AG04450 (cell line): ENCODE data around the gene ADCY6. TPM values are rescaled to one million over a fixed set of nuclear protein-coding genes. Genes with fewer than 3 reads are reported as not detected.

Source experiments
- CTCF ChIA-PET: fragments of 300-600, 350-600 bp; formaldehyde crosslinking; extraction: SDS; loops from one replicate; lab custom pipeline; 2022; ENCODE audit warnings: antibody characterized with exemption, inconsistent platforms; lab: Charles Lee
- POLR2A ChIA-PET: fragments of 350-600 bp; formaldehyde crosslinking; extraction: SDS; loops from one replicate; lab custom pipeline; 2021; ENCODE audit warnings: antibody characterized with exemption, inconsistent platforms; lab: Yijun Ruan, JAX
- DNase-seq: peaks from one replicate; pipeline ENCODE4 v3.0.0-alpha.2; 2011; ENCODE audit warnings: low read depth, low spot score
- H3K27ac ChIP-seq: one replicate; pipeline ENCODE4 v1.5.1; 2012; ENCODE audit warnings: low read depth, low read length, control low read depth
- H3K27me3 ChIP-seq: one replicate; pipeline ENCODE4 v1.6.0; 2012; ENCODE audit warnings: low read length; ENCODE audit not compliant: control insufficient read depth, insufficient read depth
- H3K4me3 ChIP-seq: 2 replicates; pipeline ENCODE4 v1.5.1; 2011; ENCODE audit warnings: mild to moderate bottlenecking, low read depth, low read length, control low read depth
- H3K9me3 ChIP-seq: 2 replicates; pipeline ENCODE4 v1.5.1; 2012; ENCODE audit warnings: low read length; ENCODE audit not compliant: control insufficient read depth, insufficient read depth
- polyA plus RNA-seq: library from polyadenylated mRNA; depleted of rRNA; stranded (reverse); fragments of >200 nt; gene quantifications from 2 replicates; pipeline ENCODE4 v1.2.3, GENCODE V29; 2011
- TF ChIP-seq, protein P1 (sequence below): IDR thresholded peaks from 2 replicates; pipeline ENCODE4 v1.5.1; 2011; ENCODE audit warnings: low read depth, low read length, control low read depth, inconsistent platforms

Gene ADCY6
- polyA plus RNA-seq, 1 experiment = 26.7 TPM

DNA sequence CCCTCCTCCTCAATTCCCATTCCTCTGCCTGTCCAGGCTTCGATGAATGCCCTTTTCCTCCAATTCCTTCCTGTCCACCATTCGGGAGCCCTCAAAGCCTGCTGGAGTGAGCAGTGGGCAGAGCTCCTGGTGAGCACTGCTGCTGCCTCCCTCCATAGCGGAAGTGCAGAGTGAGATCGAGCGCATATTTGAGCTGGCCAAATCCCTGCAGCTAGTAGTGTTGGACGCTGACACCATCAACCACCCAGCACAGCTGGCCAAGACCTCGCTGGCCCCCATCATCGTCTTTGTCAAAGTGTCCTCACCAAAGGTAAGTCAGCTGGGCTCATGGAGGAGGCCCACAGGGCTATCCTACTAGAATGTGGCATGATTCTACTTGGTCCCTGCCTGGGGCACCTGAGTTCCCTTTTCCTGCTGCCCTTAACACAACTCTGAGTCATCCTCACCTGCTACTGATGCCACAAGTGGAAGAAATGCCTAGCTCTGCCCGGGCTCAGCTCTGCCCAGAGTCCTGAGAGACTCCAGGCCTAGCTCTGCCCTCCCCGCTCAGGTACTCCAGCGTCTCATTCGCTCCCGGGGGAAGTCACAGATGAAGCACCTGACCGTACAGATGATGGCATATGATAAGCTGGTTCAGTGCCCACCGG, 37.4 kb upstream of the ADCY6 start:
- ChIA-PET POLR2A (no interaction called here), CTCF (interaction anchor here (0.6 to 1.9 kb wide), 4 partner anchors 9 to 110 kb away, joined by 3 to 7 read pairs (median 4); no protein-coding TSS in a partner anchor)
- H3K9me3 ChIP-seq = no peaks in the 10 kb centered on the region
- no peak overlapping the region for H3K27ac ChIP-seq
- H3K4me3 ChIP-seq = no peak overlapping the region
- DNase-seq = no peak
- TF ChIP-seq, protein P1, sequence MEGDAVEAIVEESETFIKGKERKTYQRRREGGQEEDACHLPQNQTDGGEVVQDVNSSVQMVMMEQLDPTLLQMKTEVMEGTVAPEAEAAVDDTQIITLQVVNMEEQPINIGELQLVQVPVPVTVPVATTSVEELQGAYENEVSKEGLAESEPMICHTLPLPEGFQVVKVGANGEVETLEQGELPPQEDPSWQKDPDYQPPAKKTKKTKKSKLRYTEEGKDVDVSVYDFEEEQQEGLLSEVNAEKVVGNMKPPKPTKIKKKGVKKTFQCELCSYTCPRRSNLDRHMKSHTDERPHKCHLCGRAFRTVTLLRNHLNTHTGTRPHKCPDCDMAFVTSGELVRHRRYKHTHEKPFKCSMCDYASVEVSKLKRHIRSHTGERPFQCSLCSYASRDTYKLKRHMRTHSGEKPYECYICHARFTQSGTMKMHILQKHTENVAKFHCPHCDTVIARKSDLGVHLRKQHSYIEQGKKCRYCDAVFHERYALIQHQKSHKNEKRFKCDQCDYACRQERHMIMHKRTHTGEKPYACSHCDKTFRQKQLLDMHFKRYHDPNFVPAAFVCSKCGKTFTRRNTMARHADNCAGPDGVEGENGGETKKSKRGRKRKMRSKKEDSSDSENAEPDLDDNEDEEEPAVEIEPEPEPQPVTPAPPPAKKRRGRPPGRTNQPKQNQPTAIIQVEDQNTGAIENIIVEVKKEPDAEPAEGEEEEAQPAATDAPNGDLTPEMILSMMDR = no peak
- no peaks in the 10 kb centered on the region for H3K27me3 ChIP-seq

DNA sequence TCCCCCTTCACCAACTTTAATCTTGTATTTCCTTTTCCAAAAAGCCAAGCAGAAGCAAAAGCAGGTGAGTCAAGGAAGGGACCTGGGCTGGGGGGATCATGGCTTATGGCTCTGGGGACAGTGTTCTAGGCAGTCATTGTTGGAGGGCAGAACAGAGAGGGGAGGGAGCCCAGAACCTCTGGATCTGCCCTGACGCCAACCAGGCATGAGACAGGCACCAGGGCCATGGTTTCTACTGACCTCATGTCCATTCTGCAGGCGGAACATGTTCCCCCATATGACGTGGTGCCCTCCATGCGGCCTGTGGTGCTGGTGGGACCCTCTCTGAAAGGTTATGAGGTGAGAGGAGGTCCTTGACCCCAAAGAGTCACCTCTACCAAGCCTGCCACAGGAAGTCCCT, 36.0 kb upstream of the ADCY6 start:
- DNase-seq = no peak
- TF ChIP-seq, protein P1 = no peak
- H3K27ac ChIP-seq = no peak overlapping the region
- H3K4me3 ChIP-seq = no peak overlapping the region
- ChIA-PET POLR2A (no interaction called here), CTCF (interaction anchor here (1.7 kb wide), 1 partner anchor 10 kb away, joined by 5 read pairs; no protein-coding TSS in a partner anchor)
- no peaks in the 10 kb centered on the region for H3K27me3 ChIP-seq
- H3K9me3 ChIP-seq = no peaks in the 10 kb centered on the region

DNA sequence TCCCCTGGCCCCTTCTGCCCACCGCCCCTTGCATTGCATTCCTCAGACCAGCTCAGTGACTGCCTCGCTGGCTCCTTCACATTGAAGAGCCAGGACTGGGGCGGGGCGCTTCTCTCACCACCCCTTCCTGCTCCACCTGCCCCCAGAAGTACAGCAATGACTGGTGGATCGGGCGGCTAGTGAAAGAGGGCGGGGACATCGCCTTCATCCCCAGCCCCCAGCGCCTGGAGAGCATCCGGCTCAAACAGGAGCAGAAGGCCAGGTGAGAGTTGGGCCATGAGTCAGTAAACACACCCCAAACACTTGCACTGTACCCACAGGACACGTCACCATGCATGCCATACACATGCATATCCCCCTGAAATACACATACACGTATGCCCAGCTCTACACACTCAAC, 35.2 kb upstream of the ADCY6 start:
- POLR2A ChIA-PET = no interaction called here
- Histone ChIP-seq H3K4me3 (no peak overlapping the region), H3K9me3 (no peaks in the 10 kb centered on the region), H3K27ac (no peak overlapping the region), H3K27me3 (no peaks in the 10 kb centered on the region)
- TF ChIP-seq, protein P1 = no peak
- CTCF ChIA-PET = interaction anchor here (1.7 kb wide), 1 partner anchor 9 kb away, joined by 5 read pairs; no protein-coding TSS in a partner anchor
- no peak for DNase-seq

DNA sequence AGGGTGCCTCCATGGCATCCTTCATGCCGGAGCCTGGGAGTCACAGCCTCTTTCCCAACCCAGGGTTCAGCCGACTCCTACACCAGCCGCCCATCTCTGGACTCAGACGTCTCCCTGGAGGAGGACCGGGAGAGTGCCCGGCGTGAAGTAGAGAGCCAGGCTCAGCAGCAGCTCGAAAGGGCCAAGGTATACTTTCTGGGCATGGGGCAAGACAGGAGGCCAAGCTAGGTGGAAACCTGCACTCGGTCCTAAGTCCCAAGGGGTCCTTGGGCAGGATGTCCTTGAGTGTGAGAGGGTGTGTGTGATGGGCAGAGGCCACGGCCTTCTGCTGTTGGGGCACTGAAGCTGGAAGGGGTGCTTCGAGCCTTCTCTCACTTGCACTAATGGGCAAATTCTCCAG, 34.4 kb upstream of the ADCY6 start:
- CTCF ChIA-PET = no interaction called here
- TF ChIP-seq, protein P1 = no peak

DNA sequence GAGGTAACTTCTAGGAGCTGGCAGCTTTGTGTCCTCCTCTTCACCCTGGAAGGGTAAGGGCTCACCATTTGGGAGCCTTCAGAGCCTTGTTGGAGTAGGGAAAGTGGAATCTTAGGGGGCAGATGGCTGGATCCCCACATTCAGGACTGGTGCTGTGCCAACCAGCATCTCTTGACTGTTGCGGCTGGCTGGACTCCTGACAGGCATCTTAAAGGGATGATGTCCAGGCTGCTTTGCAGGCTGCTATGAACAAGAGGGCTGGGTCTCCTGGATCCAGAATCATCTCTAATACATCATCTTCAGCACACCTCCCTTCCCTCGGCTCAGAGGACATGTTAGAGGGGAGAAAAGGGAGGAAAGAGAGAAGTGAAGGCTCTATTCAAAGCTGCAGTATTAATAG, 33.8 kb upstream of the ADCY6 start:
- TF ChIP-seq, protein P1 = no peak
- ChIA-PET CTCF (no interaction called here), POLR2A (no interaction called here)
- DNase-seq = no peak
- H3K4me3 ChIP-seq = no peak overlapping the region
- H3K27me3 ChIP-seq = no peaks in the 10 kb centered on the region
- H3K9me3 ChIP-seq = peaks cover 3% of the 10 kb centered on the region; the same call in 1 of the 2 replicates
- H3K27ac ChIP-seq = no peak overlapping the region

More for the DNA sequence above, 34.4 kb upstream of the ADCY6 start:
- no peak overlapping the region for H3K27ac ChIP-seq
- no peak for DNase-seq
- no peaks in the 10 kb centered on the region for H3K27me3 ChIP-seq
- no peaks in the 10 kb centered on the region; the same call in 1 of the 2 replicates for H3K9me3 ChIP-seq
- POLR2A ChIA-PET = no interaction called here
- H3K4me3 ChIP-seq = no peak overlapping the region
